Memory B cell (primary cell): ENCODE data around the gene CUL4A.
A peak's percentile ranks its signal among the peaks of the same experiment; 100 is the strongest.
"Not testable (repeated sequence)": the region's sequence is repeated elsewhere in the genome, so short reads cannot be mapped to it uniquely, and the experiment has no call there.

Experiments used
- ATAC-seq: fragments of 150-1000 bp; cut with Tn5 transposase; 2 replicates; pipeline ENCODE4 v1.10.0; 2021; ENCODE audit warnings: low read depth, mild to moderate bottlenecking, moderate library complexity
- DNase-seq, 2 donors: peaks; one replicate each; pipeline ENCODE4 v3.0.0; 2022; ENCODE audit warnings: low spot score in 2 of 2
- H3K27ac Mint-ChIP-seq: one replicate; pipeline ENCODE4 v1.8.0; 2022; ENCODE audit warnings: mild to moderate bottlenecking, moderate library complexity, mixed read lengths
- H3K27me3 Mint-ChIP-seq: one replicate; pipeline ENCODE4 v1.8.0; 2022; ENCODE audit warnings: mixed read lengths
- H3K36me3 Mint-ChIP-seq: one replicate; pipeline ENCODE4 v1.8.0; 2022; ENCODE audit warnings: mild to moderate bottlenecking, mixed read lengths
- H3K4me1 Mint-ChIP-seq: one replicate; pipeline ENCODE4 v1.8.0; 2022; ENCODE audit warnings: mixed read lengths
- H3K4me3 Mint-ChIP-seq: one replicate; pipeline ENCODE4 v1.8.0; 2022; ENCODE audit warnings: mild to moderate bottlenecking, moderate library complexity, mixed read lengths
- H3K9me3 Mint-ChIP-seq: one replicate; pipeline ENCODE4 v1.8.0; 2022; ENCODE audit warnings: mixed read lengths

Gene CUL4A

DNA sequence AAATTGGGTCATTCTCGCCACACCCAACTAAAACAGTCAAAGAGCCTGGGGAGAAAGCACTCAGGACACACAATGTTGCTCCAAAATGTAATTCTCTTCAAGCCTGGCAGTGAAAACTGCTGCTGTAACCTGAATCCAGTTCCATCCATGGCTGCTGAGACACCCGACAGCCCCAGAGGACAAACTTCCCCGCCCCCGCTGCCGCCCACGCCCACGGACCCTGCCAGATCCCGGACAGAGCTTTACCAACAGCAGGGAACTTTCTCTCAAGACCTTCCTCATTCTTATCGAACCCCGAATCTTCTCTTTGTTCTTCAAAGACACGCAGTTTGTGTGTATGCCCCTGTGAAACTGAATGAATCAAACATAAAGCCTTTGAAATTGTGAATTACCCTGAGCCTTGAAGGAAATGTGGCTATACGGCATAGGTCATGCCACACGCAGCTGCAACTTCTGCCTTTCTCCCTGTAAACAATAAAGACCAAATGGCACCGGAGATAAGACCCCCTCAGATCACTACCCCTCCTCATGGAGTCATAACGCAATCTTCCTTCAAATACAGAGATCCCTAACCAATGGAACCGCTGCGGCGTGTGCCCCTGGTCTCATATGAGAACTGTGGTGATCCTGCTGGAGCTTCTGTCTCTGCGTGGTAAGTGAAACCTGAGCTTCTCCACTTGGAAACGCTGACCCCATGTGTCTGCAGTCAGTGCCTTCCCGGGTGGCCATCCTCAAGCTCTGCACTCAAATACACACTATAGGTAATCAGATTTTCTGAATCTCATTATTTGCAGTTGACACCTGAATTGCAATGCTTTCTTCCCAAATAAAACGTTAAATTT is 82.8 kb downstream of the CUL4A start:
- H3K4me3 Mint-ChIP-seq = peak overlapping the region; percentile 44
- H3K36me3 Mint-ChIP-seq = peaks cover 2% of the 10 kb centered on the region
- ATAC-seq (no peak), DNase-seq (no peak)
- no peak overlapping the region for H3K27ac Mint-ChIP-seq
- peaks cover 13% of the 10 kb centered on the region for H3K4me1 Mint-ChIP-seq
- H3K9me3 Mint-ChIP-seq = peaks cover 3% of the 10 kb centered on the region
- H3K27me3 Mint-ChIP-seq = peaks cover 22% of the 10 kb centered on the region

DNA sequence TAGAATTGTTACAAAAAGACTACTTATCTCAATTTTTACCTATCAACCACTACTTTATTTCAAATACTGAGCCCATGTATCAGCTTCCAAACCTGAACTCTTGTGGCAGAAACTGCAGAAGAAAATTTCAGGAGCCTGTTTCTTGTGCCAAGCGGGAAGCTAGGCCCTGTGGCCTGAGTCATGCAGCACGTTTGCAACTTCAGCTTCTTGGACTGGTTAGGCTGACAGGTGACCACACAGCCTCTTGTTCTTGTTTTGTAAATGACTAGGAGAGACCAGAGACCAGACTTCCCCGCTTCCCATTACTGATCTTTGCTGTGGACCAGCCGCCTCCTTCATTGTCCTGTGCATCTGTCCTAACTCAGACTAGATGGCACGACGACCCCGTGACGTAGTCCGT is 84.3 kb downstream of the CUL4A start:
- peaks cover 1% of the 10 kb centered on the region for H3K9me3 Mint-ChIP-seq
- DNase-seq = no peak
- H3K4me1 Mint-ChIP-seq = peaks cover 24% of the 10 kb centered on the region
- H3K27me3 Mint-ChIP-seq = peaks cover 20% of the 10 kb centered on the region
- no peak for ATAC-seq
- H3K4me3 Mint-ChIP-seq = no peak overlapping the region
- no peak overlapping the region for H3K27ac Mint-ChIP-seq
- H3K36me3 Mint-ChIP-seq = peaks cover 2% of the 10 kb centered on the region

DNA sequence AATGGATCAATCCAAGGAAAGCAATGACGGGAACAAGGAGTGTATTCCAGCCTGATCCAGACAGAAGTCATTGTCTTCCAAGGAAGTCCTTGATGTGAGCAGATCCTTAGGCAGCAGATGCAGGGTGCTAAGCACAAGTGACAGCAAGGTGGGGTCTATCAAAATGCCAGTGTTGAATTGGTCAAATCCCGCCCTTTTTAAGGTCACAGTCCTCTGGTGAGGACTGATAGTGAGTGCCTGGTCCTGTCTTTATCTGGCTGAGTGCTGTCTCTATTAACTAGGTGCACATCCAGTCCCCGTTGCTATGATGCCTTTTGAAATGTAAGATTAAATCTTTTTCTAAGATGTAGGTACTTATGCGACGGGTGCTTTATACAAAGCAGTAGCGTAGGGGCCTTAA is 86.4 kb downstream of the CUL4A start:
- Mint-ChIP-seq H3K4me3 (no peak overlapping the region), H3K9me3 (peaks cover 1% of the 10 kb centered on the region), H3K36me3 (peaks cover 3% of the 10 kb centered on the region), H3K4me1 (peaks cover 27% of the 10 kb centered on the region), H3K27ac (peak overlapping the region; percentile 96), H3K27me3 (peaks cover 9% of the 10 kb centered on the region)
- DNase-seq (no peak), ATAC-seq (no peak)

DNA sequence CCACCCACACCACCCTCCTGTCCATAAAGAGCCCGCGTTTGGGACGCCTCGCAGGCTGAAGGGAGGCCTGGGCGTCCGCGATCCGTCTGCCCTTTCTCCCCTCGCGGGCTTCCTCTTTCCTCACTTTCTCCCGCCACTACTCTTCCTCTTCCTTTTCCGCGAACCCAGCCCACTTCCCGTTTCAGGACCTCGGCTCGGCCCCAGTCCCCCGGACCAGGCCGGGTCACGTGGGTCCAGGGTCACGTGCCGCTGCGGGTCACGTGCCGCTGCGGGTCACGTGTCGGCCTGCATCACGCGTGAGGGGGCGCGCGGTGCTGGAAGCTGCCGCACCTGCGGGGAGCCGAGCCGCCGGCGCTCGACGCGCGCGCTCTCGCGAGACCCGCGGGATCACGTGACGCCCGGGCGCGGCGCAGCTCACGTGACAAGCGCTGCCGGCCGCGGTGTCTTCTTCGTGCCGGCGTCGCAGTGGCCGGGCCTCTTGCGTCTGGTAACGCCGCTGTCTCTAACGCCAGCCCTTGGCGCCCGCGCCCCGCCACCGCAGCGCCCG is 87.5 kb downstream of the CUL4A start, which contains the start of gene LAMP1:
TSS of gene LAMP1 (plus strand) at position 417 of the 547 bp plus-strand sequence. CDS start 196 bp downstream, outside the sequence.
- Mint-ChIP-seq H3K4me1 (peaks cover 29% of the 10 kb centered on the region), H3K4me3 (peak within 1 kb of the TSS; percentile 94), H3K36me3 (peaks cover 4% of the 10 kb centered on the region), H3K27ac (peak within 1 kb of the TSS; percentile 96), H3K27me3 (peaks cover 4% of the 10 kb centered on the region), H3K9me3 (peaks cover 1% of the 10 kb centered on the region)
- DNase-seq (peak; percentile 100), ATAC-seq (peak; percentile 81)

DNA sequence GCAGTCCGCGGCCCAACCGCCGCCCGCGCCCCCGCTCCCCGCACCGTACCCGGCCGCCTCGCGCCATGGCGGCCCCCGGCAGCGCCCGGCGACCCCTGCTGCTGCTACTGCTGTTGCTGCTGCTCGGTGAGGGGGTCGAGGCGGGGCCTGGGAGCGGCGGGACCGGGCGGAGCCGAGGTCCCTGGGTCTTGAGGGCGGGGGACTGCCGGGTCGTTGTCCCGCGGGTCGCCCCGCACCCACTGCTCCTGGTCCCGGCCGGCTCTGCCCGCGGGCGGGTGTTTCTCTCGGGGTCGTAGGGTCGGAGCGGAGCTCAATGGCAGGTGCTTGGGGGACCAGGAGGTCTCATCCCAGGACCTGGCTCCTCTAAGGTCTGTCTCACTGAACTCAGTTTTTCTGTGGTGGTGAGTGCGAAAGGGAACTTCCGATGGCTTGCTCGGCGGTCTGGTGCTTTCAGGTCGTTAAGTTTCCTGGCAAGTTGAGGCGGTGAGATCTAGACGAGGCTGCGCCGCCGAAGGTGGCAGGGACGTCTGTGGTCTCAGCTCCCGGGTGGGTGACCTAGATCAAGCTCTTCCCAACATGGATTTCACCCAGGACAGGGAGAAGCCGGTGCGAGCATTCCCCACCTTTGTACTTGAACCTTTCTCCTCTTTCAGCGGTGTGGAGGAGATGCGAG is 88.1 kb downstream of the CUL4A start:
- DNase-seq = peak in 1 of 2 donors; percentile 59
- peak; percentile 61 for ATAC-seq
- H3K4me1 Mint-ChIP-seq = peaks cover 23% of the 10 kb centered on the region

DNA sequence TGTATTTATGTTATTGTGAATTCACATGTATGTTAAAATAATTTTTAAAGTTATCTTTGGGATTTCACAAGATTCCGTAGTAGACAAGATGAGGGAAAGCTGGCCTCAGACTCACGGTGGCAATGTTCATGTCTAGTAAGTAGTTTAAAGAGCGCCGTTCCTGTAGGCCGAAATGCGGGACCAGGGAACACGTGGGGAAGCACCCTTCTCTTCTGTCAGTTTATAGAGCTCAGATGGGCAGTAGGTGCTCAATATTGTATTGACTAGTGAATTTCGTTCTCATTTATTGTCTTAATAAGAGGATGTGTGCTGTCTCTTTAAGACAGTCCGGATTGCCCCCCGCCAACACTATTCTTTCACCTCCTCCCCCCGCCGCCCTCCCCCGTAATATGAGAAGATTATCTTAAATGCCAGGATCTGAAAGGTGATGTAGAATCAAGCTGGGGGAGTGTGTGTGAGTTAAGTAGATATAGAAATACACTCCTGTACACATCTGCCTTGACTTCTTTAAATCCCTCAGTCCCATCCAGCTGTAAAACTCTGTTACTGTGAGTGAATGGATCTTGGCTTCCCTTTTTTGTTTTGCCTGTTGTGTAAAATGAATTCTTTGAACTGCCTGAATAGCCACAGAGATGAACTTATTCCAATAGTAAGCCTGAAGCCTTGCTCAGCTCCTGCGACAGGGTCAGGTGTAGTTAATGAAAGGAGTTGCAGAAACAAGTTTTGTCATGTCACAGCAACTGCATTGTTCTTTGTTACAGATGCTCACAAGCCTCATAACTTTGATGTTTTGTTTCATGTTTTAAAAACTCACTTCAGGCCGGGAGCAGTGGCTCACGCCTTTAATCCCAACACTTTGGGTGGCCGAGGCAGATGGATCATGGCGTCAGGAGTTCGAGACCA is 88.9 kb downstream of the CUL4A start:
- Mint-ChIP-seq H3K4me3 (peak overlapping the region; percentile 94), H3K9me3 (peaks cover 1% of the 10 kb centered on the region), H3K27me3 (peaks cover 2% of the 10 kb centered on the region), H3K4me1 (peaks cover 25% of the 10 kb centered on the region), H3K36me3 (peaks cover 4% of the 10 kb centered on the region), H3K27ac (peak overlapping the region; percentile 96)
- DNase-seq (no peak), ATAC-seq (no peak)

More for the DNA sequence above, 88.1 kb downstream of the CUL4A start:
- Mint-ChIP-seq H3K27ac (peak overlapping the region; percentile 96), H3K27me3 (peaks cover 2% of the 10 kb centered on the region), H3K36me3 (peaks cover 4% of the 10 kb centered on the region), H3K9me3 (peaks cover 1% of the 10 kb centered on the region), H3K4me3 (peak overlapping the region; percentile 94)

DNA sequence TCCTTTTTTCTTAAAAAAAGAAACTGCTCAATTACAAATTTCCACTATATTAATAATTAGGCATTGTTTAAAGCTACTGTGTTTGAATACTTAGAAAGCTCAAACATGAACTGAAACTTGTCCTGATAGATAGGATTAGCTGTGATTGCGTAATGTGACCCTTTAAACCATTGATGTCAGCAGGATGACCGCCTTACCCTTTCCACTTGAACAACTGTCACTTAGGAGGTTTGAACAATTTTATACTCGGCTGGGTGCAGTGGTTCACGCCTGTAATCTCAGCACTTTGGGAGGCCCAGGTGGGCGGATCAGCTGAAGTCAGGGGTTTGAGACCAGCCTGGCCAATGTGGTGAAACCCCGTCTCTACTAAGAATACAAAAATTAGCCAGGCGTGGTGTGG is 90.5 kb downstream of the CUL4A start:
- no peak overlapping the region for H3K27ac Mint-ChIP-seq
- no peak overlapping the region for H3K4me3 Mint-ChIP-seq
- no peaks in the 10 kb centered on the region for H3K27me3 Mint-ChIP-seq
- DNase-seq = no peak
- peaks cover 1% of the 10 kb centered on the region for H3K9me3 Mint-ChIP-seq
- peaks cover 7% of the 10 kb centered on the region for H3K36me3 Mint-ChIP-seq
- peaks cover 28% of the 10 kb centered on the region for H3K4me1 Mint-ChIP-seq
- peak; percentile 9 for ATAC-seq

DNA sequence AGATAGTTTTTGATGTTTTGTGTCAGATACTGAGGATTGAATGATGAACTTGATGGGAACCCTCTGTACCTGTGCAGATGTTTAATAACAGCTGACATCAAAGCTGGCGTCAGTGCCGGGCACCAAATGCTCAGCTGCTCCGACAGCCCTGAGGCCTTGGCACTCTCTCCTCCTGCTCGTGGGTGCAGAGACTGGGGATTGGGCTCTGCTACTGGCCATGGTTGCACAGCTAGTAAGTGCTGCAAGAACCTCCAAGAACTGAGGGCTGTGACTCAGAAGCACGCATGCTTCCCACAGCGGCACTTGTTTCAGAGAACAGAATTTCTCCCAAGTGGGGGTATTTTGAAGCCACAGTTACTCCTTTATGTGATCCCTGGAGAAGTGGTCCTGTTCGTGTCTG is 93.6 kb downstream of the CUL4A start:
- ATAC-seq = no peak
- H3K4me1 Mint-ChIP-seq = peaks cover 21% of the 10 kb centered on the region

DNA sequence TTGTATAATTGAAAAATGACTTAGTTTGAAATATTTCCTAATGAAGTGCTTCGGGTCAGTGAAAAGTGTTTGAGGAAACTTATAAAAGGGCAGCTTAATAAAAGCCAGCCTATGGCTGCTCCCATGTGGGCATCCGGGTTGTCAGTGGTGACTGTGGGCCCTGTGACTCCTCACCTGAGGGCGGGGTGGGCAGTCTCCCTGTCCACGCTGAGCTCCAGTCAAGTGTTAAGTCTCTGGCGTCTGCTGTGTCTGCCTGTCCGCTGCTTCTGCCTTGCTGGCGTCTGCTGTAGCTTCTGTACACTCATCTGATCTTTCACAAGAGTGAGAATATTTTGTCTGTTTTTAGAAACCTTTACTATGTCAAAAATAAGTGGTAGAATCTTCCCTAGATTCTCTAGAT is 94.7 kb downstream of the CUL4A start:
- Mint-ChIP-seq H3K4me3 (no peak overlapping the region), H3K4me1 (peaks cover 13% of the 10 kb centered on the region), H3K27me3 (no peaks in the 10 kb centered on the region), H3K27ac (no peak overlapping the region), H3K9me3 (no peaks in the 10 kb centered on the region), H3K36me3 (peaks cover 7% of the 10 kb centered on the region)
- DNase-seq (no peak), ATAC-seq (no peak)

More for the DNA sequence above, 93.6 kb downstream of the CUL4A start:
- no peaks in the 10 kb centered on the region for H3K27me3 Mint-ChIP-seq
- peaks cover 7% of the 10 kb centered on the region for H3K36me3 Mint-ChIP-seq
- DNase-seq = no peak
- H3K4me3 Mint-ChIP-seq = no peak overlapping the region
- H3K9me3 Mint-ChIP-seq = no peaks in the 10 kb centered on the region
- no peak overlapping the region for H3K27ac Mint-ChIP-seq

DNA sequence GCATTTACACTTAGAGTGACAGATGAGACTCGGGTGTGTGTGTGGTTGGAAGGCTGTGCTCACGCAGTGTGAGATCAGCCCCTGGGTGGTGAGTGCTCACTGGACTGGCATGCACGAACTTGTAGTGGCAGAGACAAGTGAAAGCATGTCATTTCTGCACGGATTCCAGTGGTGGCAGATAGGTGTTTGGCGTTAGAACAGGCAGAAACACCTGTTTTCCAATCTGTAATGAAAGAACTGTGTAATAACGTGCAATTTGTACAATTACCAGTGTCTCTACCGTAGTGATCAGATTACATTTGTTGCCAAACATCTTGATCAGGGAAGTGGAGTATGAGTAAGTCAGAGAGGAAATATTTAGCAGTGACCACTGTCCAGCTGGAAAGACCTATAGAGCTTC is 95.8 kb downstream of the CUL4A start:
- ATAC-seq (no peak), DNase-seq (no peak)
- H3K4me3 Mint-ChIP-seq = no peak overlapping the region
- H3K27ac Mint-ChIP-seq = no peak overlapping the region
- peaks cover 11% of the 10 kb centered on the region for H3K36me3 Mint-ChIP-seq
- H3K4me1 Mint-ChIP-seq = peaks cover 13% of the 10 kb centered on the region
- H3K9me3 Mint-ChIP-seq = no peaks in the 10 kb centered on the region
- H3K27me3 Mint-ChIP-seq = no peaks in the 10 kb centered on the region

DNA sequence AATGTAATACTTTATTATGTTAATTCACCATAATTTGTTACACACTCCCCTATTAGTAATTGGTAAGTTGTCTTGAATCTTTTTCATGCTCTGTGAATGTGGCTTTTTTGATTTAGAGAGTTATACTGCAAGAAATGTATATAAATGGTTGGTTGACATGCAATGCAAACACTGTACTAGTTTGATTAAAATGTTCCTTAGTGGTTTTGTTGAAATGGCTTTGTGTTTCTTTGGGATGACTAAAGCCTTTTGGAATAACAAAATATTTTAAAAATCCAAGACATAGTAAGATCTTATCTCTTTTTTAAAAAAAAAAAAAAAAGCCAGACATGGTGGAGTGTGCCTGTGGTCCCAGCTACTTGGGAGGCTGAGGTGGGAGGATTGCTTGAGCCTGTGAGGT is 98.1 kb downstream of the CUL4A start:
- peaks cover 10% of the 10 kb centered on the region for H3K4me1 Mint-ChIP-seq
- DNase-seq (no peak), ATAC-seq (no peak)
- H3K36me3 Mint-ChIP-seq = peaks cover 13% of the 10 kb centered on the region
- H3K9me3 Mint-ChIP-seq = no peaks in the 10 kb centered on the region
- no peaks in the 10 kb centered on the region for H3K27me3 Mint-ChIP-seq
- H3K4me3 Mint-ChIP-seq = no peak overlapping the region
- no peak overlapping the region for H3K27ac Mint-ChIP-seq

DNA sequence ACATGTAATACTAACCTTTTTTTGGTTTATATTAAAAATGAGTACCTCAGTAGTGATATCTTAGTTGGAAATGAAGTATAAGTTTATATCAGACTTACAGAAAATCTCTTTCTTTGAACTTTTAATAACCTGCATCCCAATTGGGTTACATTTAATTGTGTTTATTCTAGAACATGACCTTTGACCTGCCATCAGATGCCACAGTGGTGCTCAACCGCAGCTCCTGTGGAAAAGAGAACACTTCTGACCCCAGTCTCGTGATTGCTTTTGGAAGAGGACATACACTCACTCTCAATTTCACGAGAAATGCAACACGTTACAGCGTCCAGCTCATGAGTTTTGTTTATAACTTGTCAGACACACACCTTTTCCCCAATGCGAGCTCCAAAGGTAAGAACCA is 100.1 kb downstream of the CUL4A start:
- Mint-ChIP-seq H3K9me3 (no peaks in the 10 kb centered on the region), H3K4me3 (no peak overlapping the region), H3K27ac (no peak overlapping the region), H3K4me1 (peaks cover 11% of the 10 kb centered on the region), H3K27me3 (no peaks in the 10 kb centered on the region), H3K36me3 (peaks cover 16% of the 10 kb centered on the region)
- ATAC-seq (no peak), DNase-seq (no peak)

DNA sequence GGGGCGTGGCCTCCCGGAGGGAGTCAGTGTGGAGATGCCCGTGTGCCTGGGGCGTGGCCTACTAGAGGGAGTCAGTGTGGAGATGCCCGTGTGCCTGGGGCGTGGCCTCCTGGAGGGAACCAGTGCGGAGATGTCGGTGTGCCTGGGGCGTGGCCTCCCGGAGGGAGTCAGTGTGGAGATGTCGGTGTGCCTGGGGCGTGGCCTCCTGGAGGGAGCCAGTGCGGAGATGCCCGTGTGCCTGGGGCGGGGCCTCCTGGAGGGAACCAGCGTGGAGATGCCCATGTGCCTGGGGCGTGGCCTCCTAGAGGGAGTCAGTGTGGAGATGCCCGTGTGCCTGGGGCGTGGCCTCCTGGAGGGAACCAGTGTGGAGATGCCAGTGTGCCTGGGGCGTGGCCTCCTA is 104.7 kb downstream of the CUL4A start:
- not testable (repeated sequence) for H3K27me3 Mint-ChIP-seq, ATAC-seq
- peaks cover 26% of the 10 kb centered on the region for H3K36me3 Mint-ChIP-seq

More for the DNA sequence above, 104.7 kb downstream of the CUL4A start:
- peaks cover 12% of the 10 kb centered on the region for H3K4me1 Mint-ChIP-seq
- H3K4me3 Mint-ChIP-seq, H3K9me3 Mint-ChIP-seq, H3K27ac Mint-ChIP-seq, DNase-seq: not testable (repeated sequence)
